GM10266 (cell line): ENCODE measurements around the gene TRIO.

Experiments used
- DNase-seq: peaks from one replicate; pipeline ENCODE4 v3.0.0; 2012; ENCODE audit errors: extremely low spot score
- CTCF ChIP-seq: IDR thresholded peaks from 2 replicates; pipeline ENCODE4 v1.5.1; 2012; ENCODE audit warnings: mild to moderate bottlenecking, low read depth; ENCODE audit not compliant: control insufficient read depth, insufficient read depth; ENCODE audit errors: missing control alignments

TRIO gene

GRCh38 chr5:14525397-14525796 is 382.3 kb downstream of the TRIO start:
- TF ChIP-seq CTCF = no peak
- DNase-seq = no peak

DNA sequence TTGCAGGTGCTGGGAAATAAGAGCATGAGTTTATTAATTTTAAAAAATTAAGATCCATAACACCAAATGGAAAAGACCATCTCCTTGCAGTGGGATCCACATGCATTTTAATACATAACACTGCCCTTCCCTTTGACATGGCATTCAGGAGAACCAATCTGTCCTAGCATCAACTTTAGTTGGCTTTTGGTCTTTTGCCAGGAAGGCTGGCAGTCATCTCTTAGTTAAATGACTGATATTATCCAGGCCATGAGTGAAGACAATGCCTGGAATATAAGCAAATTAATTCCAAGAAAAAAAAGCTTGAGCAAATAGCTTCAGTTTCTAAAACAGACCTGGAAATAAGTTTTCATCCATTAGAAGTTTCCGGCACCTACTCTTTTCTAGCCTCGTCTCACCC is 383.4 kb downstream of the TRIO start:
- no peak for TF ChIP-seq CTCF
- DNase-seq = no peak

DNA sequence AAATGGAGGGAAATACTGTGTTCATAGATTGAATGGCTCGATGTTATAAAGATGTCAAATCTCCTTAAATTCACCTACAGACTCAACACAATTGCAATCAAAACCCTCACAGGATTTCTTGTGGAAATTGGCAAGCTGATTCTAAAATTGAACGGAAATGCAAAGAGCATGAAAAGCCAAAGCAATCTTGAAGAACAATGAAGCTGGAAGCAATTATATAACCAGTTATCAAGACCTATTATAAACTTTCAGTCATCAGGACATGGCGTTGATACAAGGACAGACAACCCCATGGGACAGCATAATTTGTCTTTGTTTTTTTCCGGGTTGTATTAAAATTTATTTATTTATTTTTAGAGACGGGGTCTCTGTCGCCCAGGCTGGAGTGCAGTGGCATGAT is 385.0 kb downstream of the TRIO start:
- TF ChIP-seq CTCF = no peak
- no peak for DNase-seq

- no peak for TF ChIP-seq CTCF
- no peak for DNase-seq
These were observed 385.8 kb downstream of the TRIO start for GRCh38 chr5:14528926-14529325.

DNA sequence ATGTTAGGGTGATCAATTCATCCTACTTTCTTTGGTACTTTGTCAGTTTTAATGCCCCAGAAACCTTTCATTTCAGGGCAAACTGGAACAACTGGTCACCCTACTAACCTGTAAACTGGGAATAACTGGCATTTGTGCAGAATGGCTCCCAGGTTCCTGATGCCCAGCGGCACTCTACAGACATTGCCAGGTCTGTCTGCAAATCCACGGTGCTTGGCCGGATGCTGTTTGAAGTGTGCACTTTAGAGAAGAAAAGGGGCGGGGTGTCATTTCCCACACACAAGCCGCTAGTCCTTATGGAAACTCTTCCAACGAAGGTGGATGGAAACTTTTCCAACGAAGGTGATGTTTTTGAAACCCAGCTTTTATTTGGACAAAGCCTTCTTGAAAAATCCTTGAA is 388.5 kb downstream of the TRIO start:
- DNase-seq = no peak

DNA sequence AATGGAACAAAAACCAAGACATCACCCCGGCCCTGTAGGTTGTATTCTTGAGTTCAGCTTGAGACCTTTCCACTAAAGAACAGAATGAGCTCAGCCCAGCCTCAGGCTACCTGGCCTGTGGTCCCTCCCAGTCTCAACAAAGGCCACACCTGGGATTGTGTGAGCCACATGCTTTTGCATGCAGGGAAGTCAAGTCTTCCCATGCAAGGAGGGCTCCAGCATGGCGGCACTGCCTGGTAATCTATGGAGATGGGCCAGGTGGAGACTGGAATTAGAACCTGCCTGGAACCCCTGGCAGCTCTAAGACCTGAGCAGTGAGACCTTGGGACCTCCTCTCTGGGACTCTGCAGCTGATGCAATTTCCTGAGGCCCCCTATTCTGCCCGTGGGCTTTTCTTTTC is 389.0 kb downstream of the TRIO start:
- no peak for TF ChIP-seq CTCF
- no peak for DNase-seq

More for the DNA sequence above, 388.5 kb downstream of the TRIO start:
- no peak for TF ChIP-seq CTCF

DNA sequence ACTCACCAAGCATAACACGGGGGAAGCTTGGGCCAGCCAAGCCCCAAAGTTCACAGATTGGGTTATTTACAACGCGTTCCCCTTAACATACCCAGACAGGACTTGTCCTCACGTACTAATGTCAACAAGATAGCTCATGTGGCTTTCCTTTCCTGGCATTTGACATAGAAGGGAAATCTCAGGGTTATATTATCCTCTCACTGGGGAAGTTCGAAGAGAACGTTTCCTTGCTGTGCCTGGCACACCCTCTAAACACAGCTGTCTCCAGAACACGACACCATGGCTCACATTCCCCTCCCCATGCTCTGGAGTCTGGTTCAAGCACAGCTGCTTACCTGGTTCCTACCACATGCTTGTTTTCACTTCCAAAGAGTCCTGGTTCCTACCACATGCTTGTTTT is 391.6 kb downstream of the TRIO start:
- no peak for DNase-seq
- no peak for TF ChIP-seq CTCF
